Astrocyte (in vitro differentiated cells and primary cell): ENCODE results near the gene CDH20. TPM values are rescaled to one million over a fixed set of nuclear protein-coding genes. Genes with fewer than 3 reads are reported as not detected.
A peak's percentile ranks its signal among the peaks of the same experiment; 100 is the strongest.

ENCODE experiments used
- DNase-seq: peaks from one replicate; pipeline ENCODE4 v3.0.0-alpha.2; 2010; ENCODE audit warnings: low read depth
- FAIRE-seq: peaks from 2 replicates; lab custom pipeline; 2011; peaks lifted over from hg19 to GRCh38; lab: Jason Lieb, UNC
- H2AFZ ChIP-seq: 2 replicates; pipeline ENCODE4 v1.6.0; 2012; ENCODE audit warnings: low read depth, low read length, inconsistent platforms
- H3K27ac ChIP-seq: 2 replicates; pipeline ENCODE4 v1.5.1; 2011; ENCODE audit warnings: low read depth, low read length, inconsistent platforms
- H3K27me3 ChIP-seq: 2 replicates; pipeline ENCODE4 v1.6.0; 2011; ENCODE audit warnings: low read length, inconsistent platforms; ENCODE audit not compliant: insufficient read depth
- H3K36me3 ChIP-seq: 2 replicates; pipeline ENCODE4 v1.5.1; 2011; ENCODE audit warnings: low read length, inconsistent platforms; ENCODE audit not compliant: insufficient read depth
- H3K4me1 ChIP-seq: 2 replicates; pipeline ENCODE4 v1.5.1; 2011; ENCODE audit warnings: low read length, inconsistent platforms; ENCODE audit not compliant: insufficient read depth
- H3K4me2 ChIP-seq: 2 replicates; pipeline ENCODE4 v1.6.0; 2012; ENCODE audit warnings: low read length, inconsistent platforms
- H3K4me3 ChIP-seq: 2 replicates; pipeline ENCODE4 v1.5.1; 2011; ENCODE audit warnings: low read depth, mild to moderate bottlenecking, low read length, inconsistent platforms; ENCODE audit not compliant: insufficient read depth
- H3K79me2 ChIP-seq: 2 replicates; pipeline ENCODE4 v1.6.0; 2012; ENCODE audit warnings: mild to moderate bottlenecking, low read length, inconsistent platforms; ENCODE audit not compliant: insufficient read depth
- H3K9ac ChIP-seq: 2 replicates; pipeline ENCODE4 v1.6.0; 2012; ENCODE audit warnings: mild to moderate bottlenecking, low read length, inconsistent platforms
- H3K9me3 ChIP-seq: 2 replicates; pipeline ENCODE4 v1.5.1; 2012; ENCODE audit warnings: low read depth, mild to moderate bottlenecking, low read length, inconsistent platforms; ENCODE audit not compliant: insufficient read depth
- H4K20me1 ChIP-seq: 2 replicates; pipeline ENCODE4 v1.6.0; 2012; ENCODE audit warnings: low read length, inconsistent platforms; ENCODE audit not compliant: insufficient read depth
- H3K27ac Mint-ChIP-seq: one replicate; pipeline ENCODE4 v1.8.0; 2021; ENCODE audit warnings: mild to moderate bottlenecking, mixed read lengths; ENCODE audit not compliant: unreplicated experiment
- H3K27me3 Mint-ChIP-seq: one replicate; pipeline ENCODE4 v1.8.0; 2021; ENCODE audit warnings: low read depth, mixed read lengths; ENCODE audit not compliant: unreplicated experiment
- H3K36me3 Mint-ChIP-seq: one replicate; pipeline ENCODE4 v1.8.0; 2021; ENCODE audit warnings: low read depth, mixed read lengths; ENCODE audit not compliant: unreplicated experiment
- H3K4me1 Mint-ChIP-seq: one replicate; pipeline ENCODE4 v1.8.0; 2021; ENCODE audit warnings: low read depth, mixed read lengths; ENCODE audit not compliant: unreplicated experiment
- H3K4me3 Mint-ChIP-seq: one replicate; pipeline ENCODE4 v1.8.0; 2021; ENCODE audit warnings: mild to moderate bottlenecking, moderate library complexity, mixed read lengths; ENCODE audit not compliant: unreplicated experiment
- H3K9me3 Mint-ChIP-seq: one replicate; pipeline ENCODE4 v1.8.0; 2021; ENCODE audit warnings: mild to moderate bottlenecking, mixed read lengths; ENCODE audit not compliant: unreplicated experiment
- CTCF ChIP-seq: IDR thresholded peaks from 2 replicates; pipeline ENCODE4 v1.5.1; 2011; ENCODE audit warnings: low read depth, mild to moderate bottlenecking, inconsistent platforms, low read length, moderate library complexity; ENCODE audit not compliant: insufficient read depth
- EZH2 ChIP-seq: IDR thresholded peaks from 2 replicates; pipeline ENCODE4 v1.6.1; 2012; ENCODE audit warnings: mild to moderate bottlenecking, low read length, inconsistent platforms; ENCODE audit not compliant: insufficient read depth
- total RNA-seq: library from RNA; stranded (reverse); gene quantifications from 2 replicates; pipeline ENCODE4 v1.2.1, GENCODE V29; 2021

CDH20 gene
- total RNA-seq, 1 donor from 2014 or later = not detected

- Histone ChIP-seq H3K4me1 (peaks cover 10% of the 10 kb centered on the region), H4K20me1 (no peaks in the 10 kb centered on the region), H3K9ac (no peak overlapping the region), H3K27me3 (no peaks in the 10 kb centered on the region), H3K79me2 (no peaks in the 10 kb centered on the region), H2AFZ (no peak overlapping the region), H3K36me3 (no peaks in the 10 kb centered on the region), H3K9me3 (no peaks in the 10 kb centered on the region), H3K4me3 (no peak overlapping the region), H3K4me2 (peak overlapping the region; percentile 90), H3K27ac (no peak overlapping the region)
- no peak overlapping the region for H3K27ac Mint-ChIP-seq
- TF ChIP-seq EZH2 (no peak), CTCF (no peak)
- H3K9me3 Mint-ChIP-seq = no peaks in the 10 kb centered on the region
- FAIRE-seq (no peak), DNase-seq (peak; percentile 31)
- H3K4me1 Mint-ChIP-seq = peaks cover 3% of the 10 kb centered on the region
- no peaks in the 10 kb centered on the region for H3K36me3 Mint-ChIP-seq
- no peak overlapping the region for H3K4me3 Mint-ChIP-seq
- peaks cover 37% of the 10 kb centered on the region for H3K27me3 Mint-ChIP-seq
Measured at GRCh38 chr18:61335684-61336555, 2.7 kb downstream of the CDH20 start.

- peaks cover 37% of the 10 kb centered on the region for H3K27me3 Mint-ChIP-seq
- no peak for FAIRE-seq
- no peak overlapping the region for H2AFZ ChIP-seq
Measured at GRCh38 chr18:61336766-61337165, 3.5 kb downstream of the CDH20 start.

More at GRCh38 chr18:61336766-61337165, 3.5 kb downstream of the CDH20 start:
- Histone ChIP-seq H3K9ac (no peak overlapping the region), H4K20me1 (no peaks in the 10 kb centered on the region), H3K27me3 (no peaks in the 10 kb centered on the region), H3K27ac (no peak overlapping the region), H3K79me2 (no peaks in the 10 kb centered on the region), H3K4me1 (peaks cover 10% of the 10 kb centered on the region), H3K4me2 (no peak overlapping the region), H3K4me3 (no peak overlapping the region), H3K36me3 (no peaks in the 10 kb centered on the region), H3K9me3 (no peaks in the 10 kb centered on the region)
- DNase-seq = no peak
- H3K27ac Mint-ChIP-seq = no peak overlapping the region
- H3K9me3 Mint-ChIP-seq = no peaks in the 10 kb centered on the region
- no peak for TF ChIP-seq EZH2
- no peak for TF ChIP-seq CTCF
- H3K36me3 Mint-ChIP-seq = no peaks in the 10 kb centered on the region
- no peak overlapping the region for H3K4me3 Mint-ChIP-seq
- peaks cover 3% of the 10 kb centered on the region for H3K4me1 Mint-ChIP-seq
